CD14-positive monocyte (primary cell): ENCODE measurements around the gene PDE7B. TPM values are rescaled to one million over a fixed set of nuclear protein-coding genes. Genes with fewer than 3 reads are reported as not detected.
A peak's percentile ranks its signal among the peaks of the same experiment; 100 is the strongest.

Experiments
- DNase-seq, 3 donors: peaks; one replicate each; pipeline ENCODE4 v3.0.0-alpha.2; 2011 to 2022
- H2AFZ ChIP-seq: 2 replicates; pipeline ENCODE4 v1.6.0; 2012; ENCODE audit warnings: mild to moderate bottlenecking, low read depth, low read length, inconsistent platforms; ENCODE audit not compliant: insufficient read depth, poor library complexity, severe bottlenecking
- H3K27ac ChIP-seq, 2 donors: 1 replicate in 1 of 2; 2 replicates in 1 of 2; pipeline ENCODE4 v1.5.1; 2012 to 2013; ENCODE audit warnings: low read length in 2 of 2, control low read depth in 1 of 2, inconsistent platforms in 1 of 2, low read depth in 1 of 2, mild to moderate bottlenecking in 1 of 2
- H3K27me3 ChIP-seq, 2 donors: one replicate each; pipeline versions ENCODE4 v1.6.0 to v1.6.1; 2011 to 2013; ENCODE audit warnings: low read length in 2 of 2; ENCODE audit not compliant: control insufficient read depth in 2 of 2, insufficient read depth in 2 of 2
- H3K36me3 ChIP-seq, 2 donors: replicated peaks in 1 of 2; 1 replicate in 1 of 2; 2 replicates in 1 of 2; pipeline versions ENCODE4 v1.5.1 to v1.6.1; 2012 to 2013; ENCODE audit warnings: low read length in 2 of 2, control low read depth in 1 of 2, inconsistent platforms in 1 of 2, mild to moderate bottlenecking in 1 of 2; ENCODE audit not compliant: insufficient read depth in 2 of 2, control insufficient read depth in 1 of 2
- H3K4me1 ChIP-seq, 2 donors: 1 replicate in 1 of 2; 2 replicates in 1 of 2; pipeline versions ENCODE4 v1.5.1 to v1.6.1; 2012 to 2013; ENCODE audit warnings: low read length in 2 of 2, control low read depth in 1 of 2, inconsistent platforms in 1 of 2, mild to moderate bottlenecking in 1 of 2, moderate library complexity in 1 of 2; ENCODE audit not compliant: insufficient read depth in 2 of 2, control insufficient read depth in 1 of 2
- H3K4me2 ChIP-seq: replicated peaks from 2 replicates; pipeline ENCODE3; 2012; ENCODE audit warnings: low read length, moderate library complexity, mild to moderate bottlenecking; ENCODE audit not compliant: poor library complexity, severe bottlenecking; ENCODE audit errors: extremely low read depth
- H3K4me3 ChIP-seq, 3 experiments: fragments of 200-600 bp in 1 of 3; sonication (generic) in 1 of 3; replicated peaks in 1 of 3; 1 replicate in 2 of 3; 2 replicates in 1 of 3; pipeline ENCODE4 v1.5.1; 2011 to 2013; ENCODE audit warnings: low read length in 3 of 3, mild to moderate bottlenecking in 3 of 3, control low read depth in 2 of 3, low read depth in 2 of 3, inconsistent platforms in 1 of 3, moderate library complexity in 1 of 3
- H3K79me2 ChIP-seq: 2 replicates; pipeline ENCODE4 v1.6.0; 2012; ENCODE audit warnings: mild to moderate bottlenecking, control low read depth, inconsistent platforms, low read length, moderate library complexity; ENCODE audit not compliant: insufficient read depth
- H3K9ac ChIP-seq: 2 replicates; pipeline ENCODE4 v1.6.0; 2017; ENCODE audit warnings: low read length, mild to moderate bottlenecking; ENCODE audit not compliant: insufficient read depth, poor library complexity, severe bottlenecking
- H3K9me3 ChIP-seq, 2 donors: replicated peaks in 1 of 2; 1 replicate in 1 of 2; 2 replicates in 1 of 2; pipeline versions ENCODE4 v1.5.1 to v1.6.1; 2012 to 2013; ENCODE audit warnings: low read length in 2 of 2, control low read depth in 1 of 2; ENCODE audit not compliant: control insufficient read depth in 1 of 2, insufficient read depth in 1 of 2
- H4K20me1 ChIP-seq: 2 replicates; pipeline ENCODE4 v1.6.0; 2012; ENCODE audit warnings: mild to moderate bottlenecking, low read length, control low read depth, moderate library complexity; ENCODE audit not compliant: insufficient read depth
- H3K27ac Mint-ChIP-seq, 7 donors: one replicate each; pipeline ENCODE4 v1.8.0; 2020; ENCODE audit warnings: mild to moderate bottlenecking in 7 of 7, mixed read lengths in 7 of 7, moderate library complexity in 6 of 7, inconsistent platforms in 2 of 7
- H3K27me3 Mint-ChIP-seq, 3 donors: one replicate each; pipeline ENCODE4 v1.8.0; 2021 to 2022; ENCODE audit warnings: low read depth in 3 of 3, mild to moderate bottlenecking in 3 of 3, mixed read lengths in 3 of 3, moderate library complexity in 3 of 3, inconsistent platforms in 1 of 3
- H3K36me3 Mint-ChIP-seq, 2 donors: one replicate each; pipeline ENCODE4 v1.8.0; 2020; ENCODE audit warnings: mixed read lengths in 2 of 2, inconsistent platforms in 1 of 2, mild to moderate bottlenecking in 1 of 2
- H3K4me1 Mint-ChIP-seq: one replicate; pipeline ENCODE4 v1.8.0; 2020; ENCODE audit warnings: mild to moderate bottlenecking, mixed read lengths
- H3K4me3 Mint-ChIP-seq, 2 donors: one replicate each; pipeline ENCODE4 v1.8.0; 2020; ENCODE audit warnings: mild to moderate bottlenecking in 2 of 2, mixed read lengths in 2 of 2, moderate library complexity in 1 of 2
- H3K9me3 Mint-ChIP-seq, 7 donors: one replicate each; pipeline ENCODE4 v1.8.0; 2020 to 2022; ENCODE audit warnings: mixed read lengths in 7 of 7, mild to moderate bottlenecking in 6 of 7, moderate library complexity in 6 of 7, inconsistent platforms in 2 of 7
- WGBS: methylation state at CpG from one replicate; pipeline ENCODE4 v1.1.5; 2013; ENCODE audit warnings: missing lambda C conversion rate; ENCODE audit not compliant: insufficient coverage; 5-methylcytosine and 5-hydroxymethylcytosine counted together
- intact Hi-C, 2 donors: fragments of 100-400 bp; cut with micrococcal nuclease; formaldehyde crosslinking; loops; one replicate each; pipeline versions ENCODE4 v1.15.0 to v1.15.1; 2023
- polyA plus RNA-seq, 3 donors: library from polyadenylated mRNA; depleted of rRNA in 1 of 3; unstranded in 2 of 3; stranded (reverse) in 1 of 3; fragments of 300-500 nt in 2 of 3; fragments of >200 nt in 1 of 3; fragmentation: Illumina TruSeq in 2 of 3; gene quantifications; 1 replicate in 2 of 3; 2 replicates in 1 of 3; pipeline ENCODE4 v1.2.3, GENCODE V29; 2012 to 2021
- TF ChIP-seq, protein P1 (sequence below): fragments of 200-600 bp; IDR thresholded peaks from one replicate; pipeline ENCODE4 v1.8.0; 2022; ENCODE audit warnings: antibody characterized with exemption, mild to moderate bottlenecking

Gene PDE7B
- polyA plus RNA-seq, 3 donors = 0.37 to 1.1 (median 0.89) TPM

DNA sequence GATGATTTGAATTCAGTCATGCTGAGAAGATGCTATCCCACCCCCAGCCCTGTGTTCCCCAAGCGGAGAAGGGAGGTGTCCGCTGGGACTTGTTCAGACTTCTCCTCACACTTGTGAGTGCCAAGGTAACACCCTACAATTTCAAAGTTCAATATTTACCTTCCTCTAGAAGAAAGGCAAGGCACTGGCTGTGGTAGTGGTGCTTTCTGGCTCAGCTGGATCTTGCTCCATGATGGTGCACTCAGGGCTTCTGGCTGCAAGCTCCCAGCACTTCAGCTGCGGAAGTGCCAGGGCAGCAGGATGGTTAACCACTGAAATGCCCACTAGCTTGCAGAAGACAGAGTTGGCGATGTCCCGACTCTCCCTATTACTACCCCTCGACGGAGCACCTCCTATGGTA lies 263.2 kb downstream of the PDE7B start:
- peaks cover 0 to 2% (median 0%) of the 10 kb centered on the region in 7 donors for H3K9me3 Mint-ChIP-seq
- H3K9ac ChIP-seq = no peak overlapping the region
- no peak overlapping the region for H3K4me3 Mint-ChIP-seq
- H3K27ac ChIP-seq = no peak overlapping the region
- no peaks in the 10 kb centered on the region for H3K36me3 Mint-ChIP-seq
- no peaks in the 10 kb centered on the region for H4K20me1 ChIP-seq
- no peak for DNase-seq
- intact Hi-C loops = no loop called here
- no peak overlapping the region for H2AFZ ChIP-seq
- H3K4me2 ChIP-seq = no peak overlapping the region
- H3K9me3 ChIP-seq = no peaks in the 10 kb centered on the region
- H3K4me1 ChIP-seq = peaks cover 0 to 6% of the 10 kb centered on the region in 2 donors
- H3K4me1 Mint-ChIP-seq = peaks cover 8% of the 10 kb centered on the region
- H3K79me2 ChIP-seq = no peaks in the 10 kb centered on the region
- H3K27me3 Mint-ChIP-seq = peaks cover 0 to 2% (median 0%) of the 10 kb centered on the region in 3 donors
- TF ChIP-seq, protein P1, sequence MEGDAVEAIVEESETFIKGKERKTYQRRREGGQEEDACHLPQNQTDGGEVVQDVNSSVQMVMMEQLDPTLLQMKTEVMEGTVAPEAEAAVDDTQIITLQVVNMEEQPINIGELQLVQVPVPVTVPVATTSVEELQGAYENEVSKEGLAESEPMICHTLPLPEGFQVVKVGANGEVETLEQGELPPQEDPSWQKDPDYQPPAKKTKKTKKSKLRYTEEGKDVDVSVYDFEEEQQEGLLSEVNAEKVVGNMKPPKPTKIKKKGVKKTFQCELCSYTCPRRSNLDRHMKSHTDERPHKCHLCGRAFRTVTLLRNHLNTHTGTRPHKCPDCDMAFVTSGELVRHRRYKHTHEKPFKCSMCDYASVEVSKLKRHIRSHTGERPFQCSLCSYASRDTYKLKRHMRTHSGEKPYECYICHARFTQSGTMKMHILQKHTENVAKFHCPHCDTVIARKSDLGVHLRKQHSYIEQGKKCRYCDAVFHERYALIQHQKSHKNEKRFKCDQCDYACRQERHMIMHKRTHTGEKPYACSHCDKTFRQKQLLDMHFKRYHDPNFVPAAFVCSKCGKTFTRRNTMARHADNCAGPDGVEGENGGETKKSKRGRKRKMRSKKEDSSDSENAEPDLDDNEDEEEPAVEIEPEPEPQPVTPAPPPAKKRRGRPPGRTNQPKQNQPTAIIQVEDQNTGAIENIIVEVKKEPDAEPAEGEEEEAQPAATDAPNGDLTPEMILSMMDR = no peak
- no peaks in the 10 kb centered on the region for H3K36me3 ChIP-seq
- 100% methylated on average over 1 of the region's 7 CpGs for WGBS
- peak overlapping the region in 4 of 7 donors; percentile 46 to 81 (median 53) for H3K27ac Mint-ChIP-seq
- H3K27me3 ChIP-seq = no peaks in the 10 kb centered on the region
- H3K4me3 ChIP-seq = no peak overlapping the region

DNA sequence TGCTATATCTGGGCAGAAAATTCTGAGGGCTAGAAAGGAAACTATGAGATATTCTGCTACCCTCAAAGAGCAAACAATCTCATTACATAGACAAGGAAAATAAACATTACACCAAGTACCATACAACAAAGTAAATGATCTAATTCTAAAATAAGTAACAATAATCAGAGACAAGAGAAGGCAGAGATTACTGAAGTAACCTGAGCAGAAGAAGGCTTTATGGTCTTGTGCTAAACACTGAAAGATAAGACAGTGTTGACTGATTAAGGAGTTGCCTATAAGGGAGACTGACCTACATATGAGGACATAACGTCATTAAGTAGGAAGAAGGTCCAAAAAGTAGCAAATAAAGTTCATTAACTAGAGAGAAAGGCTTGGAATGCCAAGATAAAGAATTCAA lies 264.4 kb downstream of the PDE7B start:
- Histone ChIP-seq H4K20me1 (no peaks in the 10 kb centered on the region), H3K4me2 (no peak overlapping the region), H3K27me3 (no peaks in the 10 kb centered on the region), H3K9ac (no peak overlapping the region), H3K4me3 (no peak overlapping the region), H3K36me3 (no peaks in the 10 kb centered on the region), H3K79me2 (no peaks in the 10 kb centered on the region), H2AFZ (no peak overlapping the region), H3K9me3 (no peaks in the 10 kb centered on the region), H3K4me1 (peaks cover 0 to 6% of the 10 kb centered on the region in 2 donors), H3K27ac (no peak overlapping the region)
- peaks cover 8% of the 10 kb centered on the region for H3K4me1 Mint-ChIP-seq
- intact Hi-C loops = no loop called here
- H3K27me3 Mint-ChIP-seq = no peaks in the 10 kb centered on the region
- H3K27ac Mint-ChIP-seq = peak overlapping the region in 2 of 7 donors; percentile 15 to 37
- WGBS = 100% methylated on average over 1 of the region's 1 CpG
- H3K36me3 Mint-ChIP-seq = no peaks in the 10 kb centered on the region
- DNase-seq = no peak
- peaks cover 0 to 2% (median 0%) of the 10 kb centered on the region in 7 donors for H3K9me3 Mint-ChIP-seq
- H3K4me3 Mint-ChIP-seq = no peak overlapping the region
- TF ChIP-seq, protein P1 = no peak
